LNCAP (cell line): ENCODE data around the gene GNA14.

ENCODE experiments used
- CTCF ChIP-seq: fragments of 450-650 bp; IDR thresholded peaks from 2 replicates; pipeline ENCODE4 v1.5.1; 2017; ENCODE audit warnings: mild to moderate bottlenecking

The GNA14 gene

GRCh38 chr9:77648234-77649108 is at the start of gene GNA14:
TSS of gene GNA14 (minus strand) at chr9:77648322. CDS start at chr9:77647793, 529 bp downstream.
- no peak for TF ChIP-seq CTCF

- no peak for TF ChIP-seq CTCF
Observed at GRCh38 chr9:77697238-77697984, 49.3 kb upstream of the GNA14 start.

GRCh38 chr9:77680581-77680980 is 32.5 kb upstream of the GNA14 start:
- no peak for TF ChIP-seq CTCF

GRCh38 chr9:77679661-77680368 is 31.7 kb upstream of the GNA14 start:
- no peak for TF ChIP-seq CTCF

- no peak for TF ChIP-seq CTCF
Observed at GRCh38 chr9:77679088-77679487, 31.0 kb upstream of the GNA14 start.

- no peak for TF ChIP-seq CTCF
Observed at GRCh38 chr9:77677957-77678535, 29.9 kb upstream of the GNA14 start.

GRCh38 chr9:77677397-77677796 is 29.3 kb upstream of the GNA14 start:
- no peak for TF ChIP-seq CTCF
